GM19043 (cell line): Measurements from ENCODE around the gene EYA2.
"Not testable (repeated sequence)": the region's sequence is repeated elsewhere in the genome, so short reads cannot be mapped to it uniquely, and the experiment has no call there.

ENCODE experiments used
- ATAC-seq: cut with Tn5 transposase; IDR thresholded peaks from one replicate; pipeline ENCODE4 v1.9.1; 2021; ENCODE audit warnings: low read depth; ENCODE audit not compliant: unreplicated experiment

Gene EYA2

DNA sequence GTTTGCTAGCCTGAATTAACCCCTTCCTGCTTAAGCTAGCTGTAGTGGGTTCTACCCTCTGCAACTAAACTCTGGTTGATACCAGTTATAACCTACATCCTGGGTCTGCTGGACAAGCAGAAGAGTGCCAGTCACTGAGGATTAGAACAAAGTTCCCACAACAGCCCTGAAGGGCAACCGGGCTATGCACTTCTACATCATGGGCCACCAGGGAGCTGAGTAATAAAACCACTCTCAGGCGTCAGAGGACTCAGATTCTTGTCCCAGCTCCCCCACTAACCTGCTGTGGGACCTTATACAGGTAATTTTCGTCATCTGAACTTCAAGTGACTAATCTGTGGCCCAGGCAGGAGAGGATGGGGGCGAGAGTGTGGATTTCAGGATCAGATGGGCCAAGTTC, 56.8 kb downstream of the EYA2 start:
- no peak for ATAC-seq

DNA sequence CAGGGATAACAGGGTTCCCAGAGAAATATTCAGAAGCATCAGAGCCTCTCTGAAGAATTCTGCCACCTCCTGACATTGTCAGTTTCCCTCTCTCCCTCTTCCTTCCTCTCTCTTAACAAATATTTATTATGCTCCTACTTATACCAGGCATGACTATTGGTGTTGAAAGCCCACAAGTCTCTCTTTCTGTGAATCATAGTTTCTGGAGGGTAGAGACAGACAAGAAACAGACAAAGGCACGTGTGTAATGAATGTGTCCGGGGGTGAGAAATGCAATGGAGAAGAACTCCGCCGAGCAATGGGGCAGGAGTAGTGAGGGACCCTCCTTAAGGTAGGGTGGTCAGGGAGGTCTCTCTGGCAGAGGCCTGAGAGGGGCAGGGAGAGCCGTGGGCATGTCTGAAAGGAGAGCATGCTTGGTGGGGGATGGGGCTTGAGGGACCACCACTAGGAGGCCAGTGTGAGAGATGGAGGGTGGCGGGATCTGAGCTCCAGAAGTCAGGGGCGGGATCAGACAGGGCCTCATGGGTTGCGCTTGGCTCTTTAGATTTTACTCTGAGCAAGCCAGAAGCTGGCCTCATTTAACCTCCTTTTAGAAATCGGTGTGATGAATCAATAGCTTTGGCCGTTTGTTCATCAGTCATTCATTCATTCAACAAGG, 57.3 kb downstream of the EYA2 start:
- ATAC-seq = no peak

DNA sequence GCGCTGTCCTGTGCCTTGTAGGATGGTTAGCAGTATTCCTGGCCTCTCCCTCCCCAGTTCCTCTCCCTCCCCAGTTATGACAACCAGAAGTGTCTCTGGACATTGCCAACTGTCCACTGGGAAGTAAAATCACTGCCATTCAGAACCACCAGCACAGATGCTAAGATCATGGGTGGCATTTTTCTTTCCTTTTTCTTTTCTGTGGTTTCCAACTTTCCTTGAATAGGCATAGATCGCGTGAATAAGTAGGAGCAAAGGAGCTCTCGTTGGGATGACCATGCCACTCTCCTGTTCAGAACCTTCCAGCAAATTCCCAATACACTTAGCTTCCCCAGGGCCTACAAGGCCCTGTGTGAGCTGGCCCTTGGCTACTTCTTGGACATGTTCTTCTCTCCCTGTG, 59.0 kb downstream of the EYA2 start:
- ATAC-seq = no peak

DNA sequence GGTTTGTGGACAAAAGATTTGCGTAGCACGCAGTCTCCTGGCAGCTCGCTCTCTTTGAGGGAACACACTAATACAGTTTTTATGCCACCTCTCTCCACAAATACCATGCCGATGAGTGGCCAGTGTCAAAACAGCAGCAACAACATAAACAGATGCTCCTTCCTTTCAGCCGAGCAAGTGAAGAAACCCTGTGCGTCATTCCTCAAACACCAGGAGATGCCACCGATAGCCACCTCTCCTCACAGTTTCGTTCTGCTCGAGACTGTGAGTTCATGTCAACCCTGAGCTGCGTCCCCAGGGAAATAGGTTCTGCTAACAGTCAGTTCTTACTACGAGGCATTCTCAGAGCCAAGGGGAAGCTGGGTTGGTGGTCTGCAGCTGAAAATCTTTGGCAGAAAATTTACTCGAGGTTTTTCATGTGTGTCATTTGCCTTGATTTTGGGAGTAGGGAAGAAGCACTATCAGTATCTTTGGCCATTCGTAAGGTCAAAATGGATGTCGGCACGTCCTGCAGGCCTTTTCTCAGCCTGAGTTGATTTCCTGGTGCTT, 59.9 kb downstream of the EYA2 start:
- no peak for ATAC-seq

DNA sequence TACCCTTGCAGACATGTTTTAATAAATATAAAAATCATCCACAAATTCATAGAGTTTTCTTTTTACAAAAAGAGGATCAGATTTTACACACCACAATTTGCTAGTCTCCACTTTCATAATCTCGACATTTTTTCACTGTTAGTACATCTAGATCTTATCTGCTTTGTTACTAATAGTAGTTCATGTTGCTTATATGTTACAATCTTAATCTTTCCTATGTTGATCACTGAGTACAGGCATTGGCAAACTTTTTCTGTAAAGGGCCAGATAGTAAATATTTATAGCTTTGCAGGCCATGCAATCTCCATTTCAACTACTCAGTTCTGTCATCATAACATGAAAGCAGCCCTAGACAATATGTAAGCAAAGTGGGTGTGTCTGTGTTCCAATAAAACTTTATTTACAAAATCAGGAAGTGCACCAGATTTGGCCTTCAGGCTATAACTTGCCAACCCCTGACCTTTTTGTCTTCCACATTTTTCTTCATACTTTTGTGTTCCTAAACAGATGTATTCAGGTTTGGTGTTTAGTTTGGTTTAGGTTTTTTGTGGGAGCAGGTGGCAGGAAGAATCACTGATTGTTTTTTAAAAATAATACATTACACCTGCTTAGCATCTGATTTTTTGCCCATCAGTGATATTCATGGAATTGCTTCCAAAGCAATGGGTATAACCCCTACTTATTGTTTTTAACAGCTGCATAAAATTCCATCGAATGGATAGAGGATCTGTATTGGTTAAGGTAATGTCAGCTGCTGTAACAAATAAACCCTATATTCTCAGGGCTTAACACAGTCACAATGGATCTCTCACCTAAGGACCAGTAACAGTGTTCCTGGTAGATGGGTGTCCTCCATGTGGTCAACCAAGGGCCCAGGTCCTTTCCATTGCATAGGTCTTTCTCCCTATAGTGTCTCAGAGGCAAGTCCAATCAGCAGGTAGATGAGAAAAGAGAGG, 61.2 kb downstream of the EYA2 start:
- ATAC-seq = no peak

DNA sequence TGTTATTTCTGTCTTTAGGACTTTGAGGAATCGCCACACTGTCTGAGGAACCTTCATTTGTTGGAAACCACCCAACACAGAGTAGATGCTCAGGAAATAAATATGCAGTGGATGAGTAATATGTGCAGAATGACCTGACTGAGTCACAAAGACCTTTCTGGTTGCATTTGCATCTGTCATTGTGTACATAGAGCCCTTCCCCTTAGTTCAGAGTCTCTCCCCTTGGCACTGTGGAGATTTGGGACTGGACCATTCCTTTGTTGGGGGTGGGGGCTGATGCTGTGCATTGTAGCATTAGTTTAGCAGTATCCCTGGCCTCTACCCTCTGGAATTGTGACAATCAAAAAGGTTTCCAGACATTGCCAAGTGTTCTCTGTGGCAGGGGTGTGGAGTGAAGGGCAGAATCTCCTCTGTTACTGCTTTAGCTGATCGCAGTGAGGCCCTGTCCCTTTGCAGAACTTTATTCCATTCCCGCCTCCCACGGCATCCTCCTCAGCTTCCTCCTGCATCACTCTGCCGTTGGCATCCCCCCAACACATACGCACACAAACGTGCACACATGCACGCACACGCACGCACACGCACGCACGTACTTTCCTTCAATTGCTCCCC, 64.5 kb downstream of the EYA2 start:
- ATAC-seq = no peak

DNA sequence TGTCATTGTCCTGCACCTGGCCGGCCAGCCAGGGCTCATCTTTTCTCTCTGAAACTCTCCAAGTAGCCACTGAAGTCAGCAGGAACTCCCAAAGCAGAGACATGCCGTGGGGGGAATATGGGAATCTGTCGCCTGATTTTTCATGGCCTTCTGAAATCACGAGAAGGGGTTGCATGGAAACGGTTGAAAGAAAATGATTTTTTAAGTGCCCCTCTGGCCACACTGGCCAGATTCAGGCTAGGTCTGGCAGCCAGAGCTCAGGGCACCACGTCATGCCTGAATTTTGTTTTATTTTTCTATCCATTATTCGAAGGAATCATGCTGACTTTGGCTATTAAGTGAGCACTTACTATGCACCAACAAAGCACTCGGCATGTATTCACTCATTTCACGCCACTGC, 65.2 kb downstream of the EYA2 start:
- no peak for ATAC-seq

DNA sequence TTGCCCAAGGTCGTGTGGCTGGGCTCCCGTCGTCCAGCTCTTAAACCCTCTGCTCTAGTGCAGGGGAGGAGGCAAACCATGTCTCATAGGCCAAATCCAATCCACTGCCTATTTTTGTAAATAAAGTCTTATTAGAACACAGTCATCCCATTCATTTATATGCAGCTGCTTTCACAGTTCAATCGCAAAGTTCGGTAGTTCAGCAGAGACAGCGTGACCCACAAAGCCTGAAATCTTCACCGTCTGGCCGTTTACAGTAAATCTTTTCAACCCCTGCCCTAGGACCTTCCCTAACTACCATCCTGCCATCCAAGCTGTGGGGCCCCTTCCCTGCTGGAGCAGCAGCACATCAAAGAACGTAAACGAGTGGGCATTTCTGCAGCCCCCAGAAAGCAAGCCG, 65.9 kb downstream of the EYA2 start:
- no peak for ATAC-seq

DNA sequence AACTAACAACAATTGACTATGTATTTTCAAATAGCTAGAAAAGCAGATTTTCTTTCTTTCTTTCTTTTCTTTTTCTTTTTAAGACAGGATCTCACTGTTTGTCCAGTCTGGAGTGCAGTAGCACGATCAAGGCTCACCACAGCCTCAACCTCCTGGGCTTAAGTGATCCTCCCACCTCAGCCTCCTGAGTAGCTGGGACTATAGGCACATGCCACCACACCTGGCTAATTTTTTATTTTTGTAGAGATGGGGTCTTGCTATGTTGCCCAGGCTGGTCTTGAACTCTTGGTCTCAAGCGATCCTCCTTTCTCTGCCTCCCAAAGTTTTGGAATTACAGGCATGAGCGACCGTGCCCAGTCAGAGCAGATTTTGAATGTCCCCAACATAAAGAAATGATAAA, 67.3 kb downstream of the EYA2 start:
- not testable (repeated sequence) for ATAC-seq

DNA sequence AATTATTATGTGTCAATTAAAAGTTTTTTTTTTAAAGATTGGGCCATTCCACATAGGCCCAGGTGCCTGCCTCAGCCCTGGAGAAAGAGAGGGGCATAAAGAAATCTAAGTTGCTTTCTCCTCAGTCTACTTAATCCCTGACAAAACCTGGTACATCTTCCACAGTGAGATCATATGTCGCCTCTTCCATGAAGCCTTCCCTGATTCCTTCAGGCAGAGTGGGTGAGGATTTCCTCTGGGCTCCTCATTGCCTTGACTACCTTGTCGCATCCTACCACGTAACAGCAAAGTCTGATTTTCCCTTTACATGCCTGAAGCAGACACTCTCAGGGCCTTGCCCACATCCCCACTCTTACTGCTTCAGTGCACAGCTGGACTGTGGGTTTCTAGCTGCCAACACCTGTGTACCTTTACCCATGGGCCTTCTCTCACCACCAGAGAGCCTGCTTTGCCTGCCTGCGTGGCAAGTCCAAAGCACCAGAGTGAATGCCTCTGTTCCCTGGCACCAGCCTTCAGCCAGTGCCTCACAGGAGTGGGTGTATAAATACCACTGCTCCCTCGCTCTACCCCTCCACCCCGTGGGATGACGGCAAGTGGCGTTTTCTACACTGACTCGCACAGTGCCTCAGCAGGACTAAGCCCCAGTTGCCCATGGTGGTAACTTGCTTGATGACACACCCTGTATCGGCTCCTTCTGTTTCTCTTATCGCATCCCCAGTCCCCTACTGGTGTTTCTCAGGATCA, 68.0 kb downstream of the EYA2 start:
- ATAC-seq = no peak

DNA sequence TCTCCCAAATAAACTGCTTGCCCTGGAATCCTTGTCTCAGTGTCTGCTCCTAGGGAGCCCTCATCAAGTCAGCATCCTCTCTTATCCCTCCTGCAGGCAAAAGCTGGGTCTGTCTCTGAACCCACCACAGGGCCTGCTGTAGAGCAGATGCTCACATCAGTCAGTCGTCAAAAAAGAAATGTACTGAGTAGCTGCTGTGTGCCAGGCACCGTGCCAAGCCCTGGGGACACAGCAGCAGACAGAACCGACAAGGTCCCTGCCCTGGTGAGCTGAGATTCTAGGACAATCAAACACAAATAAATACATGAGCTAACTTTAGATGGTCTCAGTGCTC, 68.5 kb downstream of the EYA2 start:
- ATAC-seq = no peak

DNA sequence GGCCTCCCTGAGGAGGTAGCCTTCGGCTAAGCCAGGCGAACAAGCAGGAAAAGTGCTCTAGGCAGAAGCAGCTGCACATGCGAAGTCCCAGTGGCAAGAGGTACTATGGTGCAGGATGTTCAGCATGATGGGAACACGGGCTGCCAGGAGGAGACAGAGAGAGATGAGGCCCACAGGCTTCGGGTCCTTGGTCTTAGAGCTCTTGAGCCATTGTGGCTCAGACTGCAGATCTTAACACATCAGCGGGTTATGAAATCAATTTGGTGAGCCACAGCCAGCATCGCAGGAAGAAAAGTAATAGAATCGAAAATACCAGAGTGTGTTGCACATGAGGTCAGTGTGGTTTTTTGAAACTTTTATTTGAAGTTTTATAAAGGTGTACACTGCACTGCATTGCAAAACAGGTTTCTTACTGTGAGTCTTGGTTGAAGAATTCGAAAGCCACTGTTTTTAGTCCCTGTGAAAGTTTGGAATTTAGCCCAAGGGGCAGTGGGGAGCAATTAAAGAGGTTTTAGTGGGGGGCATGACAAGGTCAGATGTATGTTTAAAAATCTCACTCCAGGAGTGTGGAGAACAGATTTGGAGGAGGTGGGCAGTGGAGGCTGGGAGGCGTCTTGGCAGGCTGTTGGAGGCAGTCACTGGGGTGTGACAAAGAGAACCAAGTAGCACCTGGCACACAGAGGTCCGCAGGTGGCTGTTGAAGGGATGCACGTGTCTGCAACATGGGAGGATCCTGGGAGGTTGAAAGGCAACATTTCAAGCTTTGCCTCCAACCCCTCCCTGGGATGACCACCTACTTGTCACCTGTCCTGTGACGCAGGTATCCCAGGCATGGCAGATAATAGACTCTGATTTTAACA, 69.3 kb downstream of the EYA2 start:
- no peak for ATAC-seq

DNA sequence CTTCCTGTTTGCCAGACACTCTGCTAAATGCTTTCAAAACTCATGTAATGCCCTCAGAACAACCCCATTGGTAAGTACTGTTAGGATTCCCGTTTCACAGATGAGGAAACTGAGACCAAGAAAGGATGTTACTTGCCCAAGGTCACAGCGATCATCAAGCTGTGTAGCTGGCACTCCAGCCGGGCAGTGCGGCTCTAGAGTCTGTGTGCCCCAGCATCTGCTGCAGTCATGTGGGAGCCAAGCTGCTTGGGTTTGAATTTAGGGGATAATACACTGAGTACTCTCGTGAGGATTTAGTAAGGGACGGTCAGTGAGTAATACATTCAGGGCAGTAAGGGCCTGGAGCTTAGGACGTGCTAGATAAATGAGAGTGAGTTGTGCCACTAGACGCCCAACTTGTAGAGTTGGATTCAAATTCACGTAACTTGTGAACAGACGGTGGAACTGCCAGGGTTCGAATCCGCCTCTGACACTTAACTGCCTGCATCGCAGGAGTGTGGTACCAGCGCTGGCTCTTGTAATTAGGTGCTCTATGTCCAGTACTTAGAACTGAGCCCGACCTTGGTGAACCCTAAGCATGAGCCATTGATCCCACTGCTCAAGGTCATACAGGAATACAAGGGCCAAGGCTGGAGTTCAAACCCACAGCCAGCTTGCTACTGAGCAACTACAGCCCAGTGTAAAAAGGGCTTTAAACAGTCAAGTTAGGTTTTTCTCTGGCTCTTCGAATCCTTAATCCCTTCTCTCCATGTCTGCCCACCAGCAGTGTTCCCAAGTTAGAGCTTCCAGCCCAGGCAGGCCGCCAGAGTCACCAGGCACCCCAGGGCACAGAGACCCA, 70.2 kb downstream of the EYA2 start:
- ATAC-seq = no peak

DNA sequence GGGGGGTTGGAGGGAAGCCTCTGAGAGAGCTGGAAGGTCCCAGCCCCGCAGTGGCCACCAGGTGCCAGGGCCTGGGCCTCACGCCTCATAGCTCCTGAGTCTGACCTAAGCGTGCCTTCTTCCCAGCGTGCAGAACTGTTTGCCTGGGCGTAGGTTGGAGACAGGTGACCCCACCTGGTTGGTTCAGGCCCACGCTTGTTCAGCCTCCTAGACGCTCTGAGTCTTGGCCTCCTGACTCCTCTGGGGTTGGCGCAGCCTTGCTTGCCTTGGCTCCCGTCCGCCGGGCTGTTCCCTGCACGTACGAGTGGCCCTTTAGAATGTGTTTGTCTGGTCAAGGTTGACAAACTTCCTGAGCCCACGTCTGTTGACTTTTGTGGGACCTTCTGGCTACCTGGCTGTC, 70.8 kb downstream of the EYA2 start:
- no peak for ATAC-seq

DNA sequence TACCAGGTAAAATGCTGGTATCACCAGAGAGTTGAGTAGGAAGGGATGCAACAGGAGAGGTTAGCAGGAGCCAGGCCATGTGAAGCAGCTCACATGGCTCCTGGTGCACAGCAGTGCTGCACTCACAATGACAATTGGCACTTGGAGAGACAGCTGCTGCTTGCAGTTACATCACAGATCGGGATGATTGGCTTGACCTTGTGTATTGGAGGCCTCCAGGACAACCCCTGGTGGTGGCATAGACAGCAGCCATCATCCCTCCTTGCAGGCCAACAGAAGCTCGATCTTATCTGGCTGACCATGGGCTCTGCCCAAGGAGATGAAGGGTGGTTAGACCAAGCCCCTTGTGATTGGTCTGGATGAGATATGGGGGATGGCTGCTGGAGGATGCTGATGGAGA, 73.0 kb downstream of the EYA2 start:
- no peak for ATAC-seq

DNA sequence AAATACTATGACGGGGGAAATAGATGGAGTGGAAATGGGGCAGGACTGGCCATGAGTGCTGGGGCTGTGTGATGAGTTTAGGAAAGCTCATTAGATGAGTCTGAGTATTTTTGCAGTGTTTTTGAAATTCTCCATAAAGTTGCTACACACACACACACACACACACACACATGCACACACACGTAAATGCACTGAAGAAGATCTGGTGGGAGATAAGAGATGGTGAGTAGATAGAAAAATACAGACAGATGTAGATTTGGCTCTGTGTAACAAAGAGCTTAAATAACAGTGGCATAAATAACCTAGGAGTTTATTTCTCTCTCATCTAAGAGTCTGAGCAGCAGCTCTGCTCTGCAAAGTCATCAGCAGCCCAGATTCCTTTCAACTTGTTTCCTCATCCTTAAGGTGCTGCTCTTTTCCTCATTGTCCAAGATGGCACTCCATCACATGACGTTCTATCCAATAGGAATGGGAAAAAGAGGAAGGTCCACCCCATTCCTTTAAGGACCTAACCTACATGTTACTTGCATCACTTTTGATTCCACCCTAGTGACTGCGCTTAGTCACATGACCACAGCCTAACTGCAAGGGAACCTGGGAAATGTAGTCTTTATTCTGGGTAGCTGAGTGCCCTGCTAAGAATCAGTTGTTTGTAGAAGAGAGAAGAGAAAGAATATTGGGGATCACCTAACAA, 76.4 kb downstream of the EYA2 start:
- no peak for ATAC-seq

DNA sequence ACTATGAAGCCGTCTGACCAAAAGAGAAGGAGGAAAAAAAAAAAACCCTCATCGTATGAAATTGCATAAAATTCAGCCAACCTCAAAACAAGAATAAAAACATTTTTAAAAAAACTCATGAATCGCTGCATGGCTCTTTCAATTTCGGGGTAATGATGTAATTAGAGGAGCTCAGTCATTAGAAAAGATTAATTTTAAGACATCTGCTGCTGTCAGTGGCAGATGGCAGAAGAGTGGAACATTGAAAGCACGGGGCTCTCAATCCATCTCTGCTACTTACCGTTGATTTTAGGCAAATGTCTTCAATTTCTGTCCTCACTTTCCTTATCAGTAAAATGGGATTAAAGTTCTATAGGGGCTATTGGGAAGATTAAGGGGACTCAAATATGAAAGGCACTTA, 79.1 kb downstream of the EYA2 start:
- no peak for ATAC-seq

DNA sequence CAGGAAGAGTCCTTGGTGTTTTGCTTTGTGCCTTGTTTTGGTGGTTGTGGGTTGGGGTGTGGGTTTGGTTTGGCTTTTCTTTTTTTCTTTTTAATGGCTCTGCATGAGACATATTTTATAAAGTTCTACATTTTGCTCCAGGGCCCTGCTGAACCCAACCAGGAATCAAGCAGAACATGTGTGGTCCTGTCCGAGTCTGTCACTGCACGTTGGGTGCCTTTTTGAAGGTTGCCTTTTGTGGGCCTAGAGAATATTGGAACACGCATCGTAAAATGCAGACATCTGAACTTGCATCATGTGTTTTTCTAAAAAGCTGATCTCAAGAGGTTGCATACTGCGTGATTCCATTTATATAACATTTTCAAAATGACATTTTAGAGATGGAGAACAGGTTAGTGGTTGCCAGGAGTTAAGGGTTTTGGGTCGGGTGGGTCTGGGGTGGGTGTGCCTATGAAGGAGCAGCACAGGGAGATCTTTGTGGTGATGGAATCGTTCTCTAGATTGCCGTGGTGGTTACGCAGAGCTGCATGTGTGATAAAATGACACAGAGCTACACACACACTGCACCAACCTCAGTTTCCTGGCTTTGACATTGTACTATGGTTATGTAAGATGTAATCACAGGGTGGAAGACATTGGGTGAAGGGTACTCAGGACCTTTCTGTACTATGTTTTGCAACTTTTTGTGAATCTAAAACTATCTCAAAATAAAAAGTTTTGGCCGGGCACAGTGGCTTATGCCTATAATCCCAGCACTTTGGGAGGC, 80.2 kb downstream of the EYA2 start:
- no peak for ATAC-seq
